ENCODE measurements around the gene CD52. TPM values are rescaled to one million over a fixed set of nuclear protein-coding genes. Genes with fewer than 3 reads are reported as not detected.
"Not testable (repeated sequence)": the region's sequence is repeated elsewhere in the genome, so short reads cannot be mapped to it uniquely, and the experiment has no call there.

The CD52 gene
- total RNA-seq, 1 experiment from 2014 or later, result not detected

DNA sequence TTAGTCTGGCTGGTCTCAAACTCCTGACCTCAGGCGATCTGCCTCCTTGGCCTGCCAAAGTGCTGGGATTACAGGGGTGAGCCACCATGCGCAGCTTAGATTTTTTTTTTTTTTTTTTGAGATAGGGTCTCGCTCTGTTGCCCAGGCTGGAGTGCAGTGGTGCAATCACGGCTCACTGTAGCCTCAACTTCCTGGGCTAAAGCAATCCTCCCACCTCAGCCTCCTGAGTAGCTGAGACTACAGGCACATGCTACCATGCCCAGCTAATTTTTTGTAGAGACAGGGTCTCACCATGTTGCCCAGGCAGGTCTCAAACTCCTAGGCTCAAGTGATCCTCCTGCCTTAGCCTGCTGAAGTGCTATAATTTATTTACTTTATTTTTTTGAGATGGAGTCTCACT, 11.6 kb downstream of the CD52 start:
- not testable (repeated sequence) for DNase-seq (ENCODE audit: low read depth)

GRCh38 chr1:26330276-26330675, 12.5 kb downstream of the CD52 start:
- no peak for DNase-seq (ENCODE audit: low read depth)

- not testable (repeated sequence) for DNase-seq (ENCODE audit: low read depth)
Observed at GRCh38 chr1:26333312-26333711, 15.6 kb downstream of the CD52 start.

GRCh38 chr1:26335774-26336476, 18.2 kb downstream of the CD52 start:
- no peak for DNase-seq (ENCODE audit: low read depth)

DNA sequence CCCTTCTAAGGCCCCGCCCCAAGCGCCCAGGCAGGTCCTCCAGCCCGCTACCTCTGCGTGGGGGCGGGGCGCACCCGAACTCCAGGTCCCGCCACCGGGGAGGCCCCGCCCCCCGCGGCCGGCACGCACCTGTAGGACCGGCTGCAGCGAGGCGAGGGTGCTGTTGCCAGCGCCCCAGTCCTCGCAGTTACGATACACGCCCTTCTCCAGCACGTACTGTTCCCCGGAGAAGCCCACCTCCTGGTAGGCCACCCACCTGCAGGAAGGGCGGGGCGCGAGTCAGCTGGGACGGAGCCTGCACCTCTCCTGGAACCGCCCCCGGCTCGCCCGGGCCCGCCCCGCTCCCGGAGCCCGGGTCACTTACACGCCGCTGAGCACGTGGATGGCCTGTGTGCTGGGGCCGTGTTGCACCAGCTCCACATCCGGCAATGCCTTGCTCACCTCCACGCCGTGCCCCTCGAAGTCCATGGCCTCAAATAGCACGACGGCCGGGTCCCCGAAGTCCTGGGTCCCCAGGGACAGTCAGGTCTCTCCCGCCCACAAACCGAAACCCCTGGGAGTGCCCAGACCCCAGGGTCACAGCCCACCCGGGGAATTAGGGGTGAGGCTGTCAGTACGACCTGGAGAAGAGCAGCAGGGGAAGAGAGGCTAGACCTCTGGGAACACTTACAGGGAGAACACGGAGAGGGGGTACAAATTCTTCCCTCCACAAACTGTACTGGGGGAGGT, 18.9 kb downstream of the CD52 start:
- no peak for DNase-seq (ENCODE audit: low read depth)

DNA sequence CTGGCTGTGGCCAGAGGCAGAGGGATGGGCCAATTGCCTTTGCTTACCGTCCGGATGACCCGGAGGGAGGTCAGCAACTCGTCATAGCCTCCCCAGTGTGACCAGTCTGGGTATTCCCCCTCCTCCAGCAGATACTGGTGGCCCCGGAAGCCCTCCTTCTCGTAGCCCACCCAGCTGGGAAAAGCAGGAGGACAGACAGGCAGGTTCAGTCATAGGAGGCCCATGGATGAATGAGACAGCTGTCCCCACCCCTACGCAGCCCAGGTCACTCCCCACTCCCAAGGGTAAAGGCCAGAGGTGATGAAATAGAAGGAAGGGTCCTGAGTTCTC, 19.4 kb downstream of the CD52 start:
- no peak for DNase-seq (ENCODE audit: low read depth)

DNA sequence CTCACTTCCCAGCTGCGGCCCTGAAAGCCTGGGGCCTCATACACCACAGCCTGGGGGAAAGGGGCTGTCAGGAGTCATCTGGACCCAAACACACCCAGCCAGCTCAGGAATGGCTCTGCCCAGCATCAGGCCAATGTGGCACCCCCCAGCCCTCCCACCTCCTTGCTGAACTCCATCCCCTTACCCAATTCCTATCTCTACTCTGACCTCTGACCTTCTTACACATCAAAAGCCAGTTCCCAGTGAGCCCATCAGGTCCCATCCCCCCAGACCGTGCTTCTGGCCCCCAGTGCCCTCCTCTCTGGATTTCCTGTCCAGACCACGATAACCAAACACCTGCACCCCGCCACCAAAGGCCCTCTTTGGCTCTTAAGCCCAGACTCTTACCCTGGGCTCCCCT, 19.9 kb downstream of the CD52 start:
- no peak for DNase-seq (ENCODE audit: low read depth)

GRCh38 chr1:26338670-26339069, 20.9 kb downstream of the CD52 start:
- no peak for DNase-seq (ENCODE audit: low read depth)

GRCh38 chr1:26340047-26340481, 22.3 kb downstream of the CD52 start:
- no peak for DNase-seq (ENCODE audit: low read depth)

GRCh38 chr1:26344147-26344920, 26.6 kb downstream of the CD52 start:
- no peak for DNase-seq (ENCODE audit: low read depth)

- no peak for DNase-seq (ENCODE audit: low read depth)
Observed at GRCh38 chr1:26345718-26346117, 28.0 kb downstream of the CD52 start.

- no peak for DNase-seq (ENCODE audit: low read depth)
Observed at GRCh38 chr1:26346274-26347033, 28.7 kb downstream of the CD52 start.

GRCh38 chr1:26349188-26349876, 31.6 kb downstream of the CD52 start:
- DNase-seq (ENCODE audit: low read depth), result peak; percentile 76

DNA sequence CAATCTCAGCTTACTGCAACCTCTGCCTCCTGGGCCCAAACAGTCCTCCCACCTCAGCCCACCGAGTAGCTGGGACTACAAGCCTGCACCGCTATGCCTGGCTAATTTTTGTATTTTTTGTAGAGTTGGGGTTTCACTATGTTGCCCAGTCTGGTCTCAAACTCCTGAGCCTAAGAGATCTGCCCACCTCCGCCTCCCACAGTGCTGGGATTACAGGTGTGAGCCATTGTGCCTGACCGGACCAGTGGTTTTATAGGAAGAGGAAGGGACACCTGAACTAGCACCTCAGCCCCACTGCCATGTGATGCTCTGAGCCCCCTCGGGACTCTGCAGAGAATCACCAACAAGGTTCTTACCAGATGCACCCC, 32.1 kb downstream of the CD52 start:
- DNase-seq (ENCODE audit: low read depth), result no peak

- DNase-seq (ENCODE audit: low read depth), result no peak
Observed at GRCh38 chr1:26350343-26350700, 32.6 kb downstream of the CD52 start.

DNA sequence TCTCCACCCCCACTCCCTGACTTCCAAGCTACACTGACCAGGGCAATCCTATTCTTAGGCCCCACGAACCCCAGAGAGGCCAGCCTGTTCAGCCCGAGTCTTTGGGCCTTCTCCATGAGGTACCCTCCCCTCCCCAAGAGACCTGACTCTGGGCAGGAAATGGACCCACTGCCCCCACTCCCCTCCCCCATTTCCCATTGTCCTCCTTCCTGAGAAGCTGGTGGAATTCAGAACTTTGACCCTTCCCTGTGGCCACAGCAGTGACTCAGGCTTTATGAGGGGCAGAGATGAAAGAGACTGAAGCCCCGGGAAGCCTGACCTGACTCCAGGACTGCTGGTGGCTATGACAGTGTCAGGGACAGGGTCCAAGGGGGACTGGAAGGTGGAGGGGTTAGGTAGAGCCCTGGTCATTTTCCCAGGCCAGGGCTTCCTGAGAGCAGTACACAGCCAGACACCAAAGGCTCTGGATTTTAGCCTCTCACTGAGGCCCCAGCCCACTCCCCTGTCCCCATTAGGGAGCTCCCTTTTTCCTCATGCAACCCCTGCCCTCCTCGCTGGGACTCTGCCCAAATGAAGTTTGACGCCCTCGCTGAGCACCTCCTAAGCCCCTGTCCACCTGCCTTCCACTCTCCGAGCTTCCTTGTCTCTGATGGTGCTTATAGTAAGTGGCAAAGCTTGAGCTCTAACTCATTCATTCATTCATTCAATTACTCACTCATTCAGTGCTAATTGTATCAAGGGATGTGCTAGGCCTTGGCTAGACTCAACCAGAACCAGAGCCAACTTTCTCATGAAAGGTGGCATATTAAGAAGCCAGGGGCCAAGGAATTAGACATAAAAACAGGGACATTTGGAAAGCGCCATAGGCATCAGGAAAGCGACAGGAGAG, 33.2 kb downstream of the CD52 start:
- peak; percentile 42 for DNase-seq (ENCODE audit: low read depth)

DNA sequence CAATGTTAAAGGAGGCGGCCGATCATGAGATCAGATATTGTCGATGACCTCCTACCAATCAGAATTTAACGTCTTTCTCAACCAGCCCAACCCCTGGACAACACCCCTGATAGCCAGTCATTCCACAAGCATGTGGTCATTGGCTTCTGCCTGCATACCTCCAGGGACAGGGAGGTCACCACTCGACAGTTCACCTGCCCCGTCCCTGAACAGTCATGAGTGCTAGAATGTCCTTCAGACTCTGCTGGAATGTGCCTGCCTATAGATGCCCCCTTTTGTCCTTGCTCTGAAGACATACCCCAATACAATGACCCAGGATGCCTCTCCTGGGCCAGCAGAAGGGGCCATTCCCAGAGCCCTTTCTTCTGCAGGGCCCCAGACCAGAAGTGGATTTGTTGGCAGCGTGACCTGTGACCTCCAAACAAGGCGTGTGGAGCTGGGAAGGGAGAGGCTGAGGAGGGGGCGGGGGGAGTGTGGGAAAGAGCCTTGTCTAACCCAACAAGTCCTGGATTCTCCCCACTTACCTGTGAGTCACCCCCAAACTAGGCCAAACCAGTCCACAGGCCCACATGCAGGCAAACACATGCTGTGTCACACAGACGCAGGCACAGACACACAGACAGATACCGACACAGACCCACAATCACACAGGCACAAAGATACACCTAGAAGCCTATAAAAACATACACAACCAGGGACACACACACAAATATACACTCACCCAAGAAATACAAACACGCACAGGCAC, 34.0 kb downstream of the CD52 start:
- DNase-seq (ENCODE audit: low read depth), result peak; percentile 69

- no peak for DNase-seq (ENCODE audit: low read depth)
Observed at GRCh38 chr1:26352338-26352679, 34.6 kb downstream of the CD52 start.

- no peak for DNase-seq (ENCODE audit: low read depth)
Observed at GRCh38 chr1:26353210-26353859, 35.6 kb downstream of the CD52 start.
